Hepatocyte (in vitro differentiated cells): ENCODE measurements around the gene PSMB2. TPM values are rescaled to one million over a fixed set of nuclear protein-coding genes. Genes with fewer than 3 reads are reported as not detected.

Experiments used
- DNase-seq: peaks from one replicate; pipeline ENCODE4 v3.0.0-alpha.2; 2016; ENCODE audit warnings: low spot score
- H2AFZ ChIP-seq: fragments of 200-600 bp; sonication (generic); 2 replicates; pipeline ENCODE4 v1.6.0; 2016; ENCODE audit warnings: antibody characterized with exemption, mild to moderate bottlenecking
- H3K27ac ChIP-seq: fragments of 200-600 bp; sonication (generic); 2 replicates; pipeline ENCODE4 v1.5.1; 2016; ENCODE audit warnings: mild to moderate bottlenecking
- H3K27me3 ChIP-seq: fragments of 200-600 bp; sonication (generic); 2 replicates; pipeline ENCODE4 v1.6.1; 2016
- H3K36me3 ChIP-seq: fragments of 200-600 bp; sonication (generic); replicated peaks from 2 replicates; pipeline ENCODE4 v1.5.1; 2016; ENCODE audit warnings: low read depth; ENCODE audit not compliant: insufficient read depth
- H3K4me1 ChIP-seq: fragments of 200-600 bp; sonication (generic); 2 replicates; pipeline ENCODE4 v1.5.1; 2016; ENCODE audit warnings: mild to moderate bottlenecking, moderate library complexity; ENCODE audit not compliant: insufficient read depth
- H3K4me2 ChIP-seq: fragments of 200-600 bp; sonication (generic); 2 replicates; pipeline ENCODE4 v1.6.0; 2016
- H3K4me3 ChIP-seq: fragments of 200-600 bp; sonication (generic); 2 replicates; pipeline ENCODE4 v1.5.1; 2016; ENCODE audit warnings: mild to moderate bottlenecking
- H3K79me2 ChIP-seq: fragments of 200-600 bp; sonication (generic); 2 replicates; pipeline ENCODE4 v1.6.0; 2017; ENCODE audit warnings: mild to moderate bottlenecking
- H3K9me2 ChIP-seq: fragments of 200-600 bp; sonication (generic); replicated peaks from 2 replicates; pipeline ENCODE4 v1.6.0; 2017; ENCODE audit warnings: mild to moderate bottlenecking; ENCODE audit not compliant: insufficient read depth
- H3K9me3 ChIP-seq: fragments of 200-600 bp; sonication (generic); 2 replicates; pipeline ENCODE4 v1.5.1; 2016; ENCODE audit warnings: low read depth, mild to moderate bottlenecking
- H4K20me1 ChIP-seq: fragments of 200-600 bp; sonication (generic); 2 replicates; pipeline ENCODE4 v1.6.0; 2016; ENCODE audit warnings: mild to moderate bottlenecking; ENCODE audit not compliant: insufficient read depth, poor library complexity, severe bottlenecking
- EZH2 ChIP-seq: fragments of 200-600 bp; sonication (generic); IDR thresholded peaks from 2 replicates; pipeline ENCODE4 v1.6.1; 2016; ENCODE audit warnings: antibody characterized with exemption, mild to moderate bottlenecking, borderline replicate concordance
- EZH2phosphoT487 ChIP-seq: fragments of 200-600 bp; sonication (generic); IDR thresholded peaks from one replicate; pipeline ENCODE4 v1.6.1; 2018; ENCODE audit warnings: antibody characterized with exemption, mild to moderate bottlenecking, low read depth, moderate library complexity; ENCODE audit not compliant: unreplicated experiment, severe bottlenecking
- WGBS: methylation state at CpG from one replicate; pipeline ENCODE4 v1.1.6; 2016; ENCODE audit warnings: low lambda C conversion rate; ENCODE audit errors: missing lambda C conversion rate; 5-methylcytosine and 5-hydroxymethylcytosine counted together
- polyA plus RNA-seq: library from polyadenylated mRNA; unstranded; fragments of >200 nt; fragmentation: Nextera tagmentation; extraction: Ambion mirVana; gene quantifications from 2 replicates; pipeline ENCODE4 v1.2.1, GENCODE V29; 2016
- total RNA-seq: library from RNA; depleted of rRNA; stranded (reverse); fragments of >200 nt; gene quantifications from 2 replicates; pipeline ENCODE4 v1.2.3, GENCODE V29; 2014
- TF ChIP-seq, protein P1 (sequence below): fragments of 200-600 bp; sonication (generic); IDR thresholded peaks from 2 replicates; pipeline ENCODE4 v1.5.1; 2016; ENCODE audit warnings: antibody characterized with exemption, mild to moderate bottlenecking; ENCODE audit not compliant: poor library complexity

PSMB2 gene
- total and polyA plus RNA-seq, 2 experiments from 2014 or later, result 42.6 to 98.8 TPM

GRCh38 chr1:35683012-35683411, 41.7 kb upstream of the PSMB2 start:
- TF ChIP-seq, protein P1, sequence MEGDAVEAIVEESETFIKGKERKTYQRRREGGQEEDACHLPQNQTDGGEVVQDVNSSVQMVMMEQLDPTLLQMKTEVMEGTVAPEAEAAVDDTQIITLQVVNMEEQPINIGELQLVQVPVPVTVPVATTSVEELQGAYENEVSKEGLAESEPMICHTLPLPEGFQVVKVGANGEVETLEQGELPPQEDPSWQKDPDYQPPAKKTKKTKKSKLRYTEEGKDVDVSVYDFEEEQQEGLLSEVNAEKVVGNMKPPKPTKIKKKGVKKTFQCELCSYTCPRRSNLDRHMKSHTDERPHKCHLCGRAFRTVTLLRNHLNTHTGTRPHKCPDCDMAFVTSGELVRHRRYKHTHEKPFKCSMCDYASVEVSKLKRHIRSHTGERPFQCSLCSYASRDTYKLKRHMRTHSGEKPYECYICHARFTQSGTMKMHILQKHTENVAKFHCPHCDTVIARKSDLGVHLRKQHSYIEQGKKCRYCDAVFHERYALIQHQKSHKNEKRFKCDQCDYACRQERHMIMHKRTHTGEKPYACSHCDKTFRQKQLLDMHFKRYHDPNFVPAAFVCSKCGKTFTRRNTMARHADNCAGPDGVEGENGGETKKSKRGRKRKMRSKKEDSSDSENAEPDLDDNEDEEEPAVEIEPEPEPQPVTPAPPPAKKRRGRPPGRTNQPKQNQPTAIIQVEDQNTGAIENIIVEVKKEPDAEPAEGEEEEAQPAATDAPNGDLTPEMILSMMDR, result no peak
- no peak for TF ChIP-seq EZH2phosphoT487
- TF ChIP-seq EZH2, result no peak
- H3K36me3 ChIP-seq, result no peaks in the 10 kb centered on the region
- 48% methylated on average over 5 of the region's 5 CpGs for WGBS
- H3K27ac ChIP-seq, result no peak overlapping the region
- DNase-seq, result no peak
- no peak overlapping the region for H3K4me2 ChIP-seq
- H4K20me1 ChIP-seq, result no peaks in the 10 kb centered on the region
- no peak overlapping the region for H2AFZ ChIP-seq
- H3K9me2 ChIP-seq, result no peaks in the 10 kb centered on the region
- no peaks in the 10 kb centered on the region for H3K9me3 ChIP-seq
- peaks cover 24% of the 10 kb centered on the region for H3K27me3 ChIP-seq
- H3K4me3 ChIP-seq, result no peak overlapping the region
- H3K79me2 ChIP-seq, result no peaks in the 10 kb centered on the region
- H3K4me1 ChIP-seq, result no peaks in the 10 kb centered on the region

- no peaks in the 10 kb centered on the region for H4K20me1 ChIP-seq
- no peaks in the 10 kb centered on the region for H3K36me3 ChIP-seq
- no peak overlapping the region for H3K4me3 ChIP-seq
- 93% methylated on average over 3 of the region's 3 CpGs for WGBS
- no peak overlapping the region for H3K27ac ChIP-seq
- no peaks in the 10 kb centered on the region for H3K79me2 ChIP-seq
- no peak overlapping the region for H2AFZ ChIP-seq
- TF ChIP-seq EZH2, result no peak
- TF ChIP-seq, protein P1, result no peak
- no peaks in the 10 kb centered on the region for H3K4me1 ChIP-seq
- DNase-seq, result no peak
- H3K4me2 ChIP-seq, result no peak overlapping the region
- H3K27me3 ChIP-seq, result peaks cover 24% of the 10 kb centered on the region
- H3K9me2 ChIP-seq, result no peaks in the 10 kb centered on the region
- H3K9me3 ChIP-seq, result no peaks in the 10 kb centered on the region
Observed at GRCh38 chr1:35680271-35680670, 38.9 kb upstream of the PSMB2 start.

DNA sequence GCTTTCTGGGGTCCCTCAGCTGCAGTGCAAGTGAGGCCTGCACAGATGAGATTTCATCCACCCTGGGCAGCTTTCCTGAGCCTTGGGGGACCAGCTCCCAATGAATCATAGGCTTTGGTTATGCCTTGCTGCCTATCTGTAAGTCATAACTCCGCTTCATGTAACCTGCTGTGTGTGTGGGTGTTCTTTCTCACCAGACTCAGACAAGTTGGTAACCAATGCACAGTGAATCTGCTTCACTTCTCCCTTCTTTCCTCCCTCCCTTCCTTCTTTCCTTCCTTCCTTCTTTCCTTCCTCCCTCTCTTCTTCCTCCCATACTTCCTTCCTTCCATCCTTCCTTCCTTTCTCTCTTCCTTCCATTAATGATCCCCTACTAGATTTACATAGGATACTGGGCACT, 34.4 kb upstream of the PSMB2 start:
- 83% methylated on average over 1 of the region's 1 CpG for WGBS
- Histone ChIP-seq H3K4me1 (no peaks in the 10 kb centered on the region), H3K79me2 (no peaks in the 10 kb centered on the region), H4K20me1 (no peaks in the 10 kb centered on the region), H3K9me3 (no peaks in the 10 kb centered on the region), H3K4me2 (no peak overlapping the region), H2AFZ (no peak overlapping the region), H3K4me3 (no peak overlapping the region), H3K27ac (no peak overlapping the region), H3K9me2 (no peaks in the 10 kb centered on the region), H3K36me3 (no peaks in the 10 kb centered on the region), H3K27me3 (peaks cover 6% of the 10 kb centered on the region)
- TF ChIP-seq EZH2phosphoT487 (no peak), EZH2 (no peak)
- TF ChIP-seq, protein P1, result no peak
- DNase-seq, result no peak

- 89% methylated on average over 5 of the region's 5 CpGs for WGBS
- Histone ChIP-seq H3K27me3 (peaks cover 9% of the 10 kb centered on the region), H4K20me1 (no peaks in the 10 kb centered on the region), H3K79me2 (no peaks in the 10 kb centered on the region), H3K9me2 (no peaks in the 10 kb centered on the region), H3K9me3 (no peaks in the 10 kb centered on the region), H3K4me1 (no peaks in the 10 kb centered on the region), H3K27ac (no peak overlapping the region), H3K36me3 (no peaks in the 10 kb centered on the region), H3K4me3 (no peak overlapping the region), H2AFZ (no peak overlapping the region), H3K4me2 (no peak overlapping the region)
- no peak for DNase-seq
- TF ChIP-seq EZH2, result no peak
- TF ChIP-seq, protein P1, result no peak
- no peak for TF ChIP-seq EZH2phosphoT487
Observed at GRCh38 chr1:35674111-35674510, 32.8 kb upstream of the PSMB2 start.
